K562 (cell line): ENCODE data around the gene FHIT. TPM values are rescaled to one million over a fixed set of nuclear protein-coding genes. Genes with fewer than 3 reads are reported as not detected.

Experiments used
- ATAC-seq: fragments of 200-7000 bp; cut with Tn5 transposase; 3 replicates; pipeline ENCODE4 v1.9.1; 2020; ENCODE audit warnings: moderate library complexity
- BruUV-seq: library from RNA; stranded (reverse); fragments of 400-500 nt; replicated peaks from 2 replicates; lab custom pipeline; 2021; lab: Mats Ljungman, UMichigan
- CTCF ChIA-PET: fragments of 300-600 bp; formaldehyde crosslinking; extraction: SDS; loops from one replicate; lab custom pipeline; 2021; ENCODE audit warnings: low intra/inter-chr PET ratio; lab: Yijun Ruan, JAX
- POLR2A ChIA-PET: fragments of 300-600, 350-650 bp; sonication (Branson Sonifier 250); formaldehyde crosslinking; extraction: SDS; loops from one replicate; lab custom pipeline; 2021; ENCODE audit warnings: antibody characterized with exemption, inconsistent platforms; lab: Yijun Ruan, JAX
- DNase-seq, 4 experiments: peaks; one replicate each; pipeline versions ENCODE4 v3.0.0 to v3.0.0-alpha.2; 2011 to 2018; ENCODE audit warnings: low spot score in 3 of 4, mixed read lengths in 3 of 4; ENCODE audit errors: extremely low read depth in 1 of 4
- FAIRE-seq: peaks from 2 replicates; lab custom pipeline; 2011; peaks lifted over from hg19 to GRCh38; lab: Jason Lieb, UNC
- H2AFZ ChIP-seq: 2 replicates; pipeline ENCODE4 v1.6.0; 2011; ENCODE audit warnings: low read depth, low read length, control low read depth, inconsistent platforms
- H3K27ac ChIP-seq: fragments of 200-600 bp; 3 replicates; pipeline ENCODE4 v1.8.0; 2011; ENCODE audit warnings: low read depth, mild to moderate bottlenecking, control low read depth, inconsistent platforms, low read length, moderate library complexity, mixed read lengths; ENCODE audit errors: extremely low read depth
- H3K27me3 ChIP-seq, 2 experiments: fragments of 300-600 bp in 1 of 2; 2 replicates in 1 of 2; 3 replicates in 1 of 2; pipeline versions ENCODE4 v1.6.0 to v1.8.0; 2011; ENCODE audit warnings: inconsistent platforms in 2 of 2, low read length in 2 of 2, mild to moderate bottlenecking in 1 of 2, mixed read lengths in 1 of 2, moderate library complexity in 1 of 2; ENCODE audit not compliant: control insufficient read depth in 2 of 2, insufficient read depth in 2 of 2
- H3K36me3 ChIP-seq: fragments of 300-600 bp; 3 replicates; pipeline ENCODE4 v1.8.0; 2011; ENCODE audit warnings: mild to moderate bottlenecking, low read length, inconsistent platforms; ENCODE audit not compliant: control insufficient read depth, insufficient read depth
- H3K4me1 ChIP-seq, 2 experiments: fragments of 200-600 bp in 1 of 2; replicated peaks in 1 of 2; 2 replicates in 1 of 2; 3 replicates in 1 of 2; pipeline versions ENCODE4 v1.5.1 to v1.8.0; 2011; ENCODE audit warnings: inconsistent platforms in 2 of 2, low read length in 2 of 2, mild to moderate bottlenecking in 1 of 2, mixed read lengths in 1 of 2, moderate library complexity in 1 of 2; ENCODE audit not compliant: control insufficient read depth in 2 of 2, insufficient read depth in 2 of 2
- H3K4me2 ChIP-seq: 2 replicates; pipeline ENCODE4 v1.6.1; 2011; ENCODE audit warnings: low read length, control low read depth, inconsistent platforms, mixed read lengths; ENCODE audit not compliant: insufficient read depth
- H3K4me3 ChIP-seq: fragments of 200-600 bp; sonication (generic), shearing (Covaris generic); 2 replicates; pipeline ENCODE4 v1.5.1; 2016; ENCODE audit warnings: control low read depth, inconsistent platforms
- H3K79me2 ChIP-seq: fragments of 200-600 bp; 3 replicates; pipeline ENCODE4 v1.8.0; 2011; ENCODE audit warnings: low read length, inconsistent platforms; ENCODE audit not compliant: control insufficient read depth, insufficient read depth
- H3K9ac ChIP-seq, 2 experiments: 2 replicates each; pipeline versions ENCODE4 v1.6.0 to v1.6.1; 2011; ENCODE audit warnings: low read depth in 2 of 2, low read length in 2 of 2, control low read depth in 1 of 2, inconsistent platforms in 1 of 2, mild to moderate bottlenecking in 1 of 2, mixed read lengths in 1 of 2; ENCODE audit not compliant: insufficient read depth in 1 of 2
- H3K9me1 ChIP-seq: one replicate; pipeline ENCODE4 v1.6.0; 2011; ENCODE audit warnings: inconsistent platforms, mild to moderate bottlenecking, low read length, moderate library complexity; ENCODE audit not compliant: control insufficient read depth, insufficient read depth
- H3K9me3 ChIP-seq: replicated peaks from 2 replicates; pipeline ENCODE4 v1.5.1; 2011; ENCODE audit warnings: low read depth, low read length, inconsistent platforms; ENCODE audit not compliant: control insufficient read depth, insufficient read depth
- H4K20me1 ChIP-seq: replicated peaks from 2 replicates; pipeline ENCODE4 v1.6.1; 2011; ENCODE audit warnings: low read length, inconsistent platforms, mixed read lengths; ENCODE audit not compliant: control insufficient read depth, insufficient read depth
- HMGN3 ChIP-seq: IDR thresholded peaks from 2 replicates; pipeline ENCODE4 v1.6.1; 2011; ENCODE audit warnings: borderline replicate concordance, low read depth, mild to moderate bottlenecking, mixed read lengths, low read length; ENCODE audit not compliant: insufficient read length; ENCODE audit errors: extremely low read depth
- JUN ChIP-seq, 2 experiments: sonication (generic) in 1 of 2; formaldehyde crosslinking in 1 of 2; IDR thresholded peaks; 2 replicates each; pipeline versions ENCODE4 v1.6.1 to v1.8.0; 2012 to 2022; ENCODE audit warnings: borderline replicate concordance in 2 of 2, mild to moderate bottlenecking in 2 of 2, improper control_type of control experiment in 1 of 2, low read depth in 1 of 2, low read length in 1 of 2, missing genetic modification reagents in 1 of 2
- NCOA6 ChIP-seq: fragments of 450-650 bp; IDR thresholded peaks from 2 replicates; pipeline ENCODE4 v1.6.1; 2017; ENCODE audit warnings: mild to moderate bottlenecking
- TEAD2 ChIP-seq: fragments of 450-650 bp; IDR thresholded peaks from 2 replicates; pipeline ENCODE4 v1.6.1; 2016; ENCODE audit warnings: missing genetic modification characterization, control low read depth, missing compliant biosample characterization
- ZNF707 ChIP-seq: fragments of 250-450 bp; sonication (Bioruptor Pico); conservative IDR thresholded peaks from 2 replicates; pipeline ENCODE4 v1.8.0; 2022; ENCODE audit warnings: inconsistent platforms, mild to moderate bottlenecking, moderate library complexity
- WGBS: fragments of 100-300 bp; shearing (Covaris generic); methylation state at CpG from one replicate; pipeline ENCODE4 v1.1.6; 2016; ENCODE audit warnings: low coverage, mixed read lengths; ENCODE audit not compliant: insufficient coverage; ENCODE audit errors: missing lambda C conversion rate; 5-methylcytosine and 5-hydroxymethylcytosine counted together
- in situ Hi-C: fragments of 300-500 bp; cut with MboI; formaldehyde crosslinking; loops from 4 replicates; pipeline ENCODE4 v1.15.0; 2018; ENCODE audit warnings: inconsistent platforms, mixed read lengths
- intact Hi-C: fragments of 100-400 bp; cut with micrococcal nuclease; formaldehyde crosslinking; loops from 2 replicates; pipeline ENCODE4 v1.14.2; 2022
- polyA plus RNA-seq, 8 experiments: library from polyadenylated mRNA; depleted of rRNA in 4 of 8; stranded (reverse) in 5 of 8; unstranded in 3 of 8; fragments of >200 nt; fragmentation: Nextera tagmentation in 2 of 8; fragmentation: Illumina TruSeq in 1 of 8; extraction: Ambion mirVana in 2 of 8; extraction: Trizol in 1 of 8; gene quantifications; 2 replicates each; pipeline versions ENCODE4 v1.2.1 to v1.2.3, GENCODE V29; 2011 to 2014; ENCODE audit warnings: inconsistent platforms in 1 of 8, missing spikeins in 1 of 8
- total RNA-seq, 7 experiments: library from RNA; depleted of rRNA in 6 of 7; stranded (reverse); fragments of >200 nt in 6 of 7; fragmentation: Illumina TruSeq in 2 of 7; extraction: Trizol in 2 of 7; gene quantifications; 2 replicates each; pipeline versions ENCODE4 v1.2.1 to v1.2.3, GENCODE V29; 2011 to 2021; ENCODE audit warnings: low replicate concordance in 1 of 7
- TF ChIP-seq, protein P1 (sequence below): sonication (generic); formaldehyde crosslinking; IDR thresholded peaks from 2 replicates; pipeline ENCODE4 v1.8.0; 2023; ENCODE audit warnings: missing genetic modification reagents, mild to moderate bottlenecking, borderline replicate concordance
- TF ChIP-seq, protein P2 (sequence below), 2 experiments: IDR thresholded peaks; 2 replicates each; pipeline ENCODE4 v1.6.1; 2011; ENCODE audit warnings: borderline replicate concordance in 1 of 2, control low read depth in 1 of 2, low read depth in 1 of 2, low read length in 1 of 2, mild to moderate bottlenecking in 1 of 2, mixed read lengths in 1 of 2, moderate library complexity in 1 of 2; ENCODE audit not compliant: insufficient read depth in 1 of 2, insufficient read length in 1 of 2, poor library complexity in 1 of 2, severe bottlenecking in 1 of 2; ENCODE audit errors: extremely low read depth in 1 of 2
- TF ChIP-seq, protein P3 (sequence below): IDR thresholded peaks from 2 replicates; pipeline ENCODE4 v1.6.1; 2016; ENCODE audit warnings: missing genetic modification characterization, missing compliant biosample characterization
- TF ChIP-seq, protein P4 (sequence below): fragments of 450-650 bp; IDR thresholded peaks from 2 replicates; pipeline ENCODE4 v1.6.1; 2016; ENCODE audit warnings: antibody characterized with exemption

The FHIT gene
- total and polyA plus RNA-seq, 9 of the 15 experiments (the other 6 are each of a cell fraction or from before 2014, with no cell fraction given): 1.7 to 9.1 (median 4.3) TPM

DNA sequence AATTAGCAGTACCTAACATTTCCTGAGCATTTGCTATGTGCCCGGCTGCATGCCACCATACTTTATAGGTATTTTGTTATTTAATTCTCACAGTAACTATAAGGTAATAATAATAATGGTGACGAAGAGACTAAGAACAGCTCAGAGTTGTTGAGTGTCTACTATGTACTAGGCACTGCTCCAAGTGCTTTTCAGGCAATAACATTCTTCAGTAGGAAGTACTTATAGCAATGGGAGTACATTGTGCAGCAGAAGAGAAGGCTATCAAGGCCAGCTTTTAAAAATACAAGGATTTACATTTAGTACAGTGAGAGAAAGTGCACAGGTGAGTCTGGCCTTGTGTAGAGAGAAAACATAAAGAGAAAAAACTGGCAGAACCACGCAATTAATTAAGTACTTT is 647.4 kb downstream of the FHIT start (continued):
- TF ChIP-seq, protein P1, sequence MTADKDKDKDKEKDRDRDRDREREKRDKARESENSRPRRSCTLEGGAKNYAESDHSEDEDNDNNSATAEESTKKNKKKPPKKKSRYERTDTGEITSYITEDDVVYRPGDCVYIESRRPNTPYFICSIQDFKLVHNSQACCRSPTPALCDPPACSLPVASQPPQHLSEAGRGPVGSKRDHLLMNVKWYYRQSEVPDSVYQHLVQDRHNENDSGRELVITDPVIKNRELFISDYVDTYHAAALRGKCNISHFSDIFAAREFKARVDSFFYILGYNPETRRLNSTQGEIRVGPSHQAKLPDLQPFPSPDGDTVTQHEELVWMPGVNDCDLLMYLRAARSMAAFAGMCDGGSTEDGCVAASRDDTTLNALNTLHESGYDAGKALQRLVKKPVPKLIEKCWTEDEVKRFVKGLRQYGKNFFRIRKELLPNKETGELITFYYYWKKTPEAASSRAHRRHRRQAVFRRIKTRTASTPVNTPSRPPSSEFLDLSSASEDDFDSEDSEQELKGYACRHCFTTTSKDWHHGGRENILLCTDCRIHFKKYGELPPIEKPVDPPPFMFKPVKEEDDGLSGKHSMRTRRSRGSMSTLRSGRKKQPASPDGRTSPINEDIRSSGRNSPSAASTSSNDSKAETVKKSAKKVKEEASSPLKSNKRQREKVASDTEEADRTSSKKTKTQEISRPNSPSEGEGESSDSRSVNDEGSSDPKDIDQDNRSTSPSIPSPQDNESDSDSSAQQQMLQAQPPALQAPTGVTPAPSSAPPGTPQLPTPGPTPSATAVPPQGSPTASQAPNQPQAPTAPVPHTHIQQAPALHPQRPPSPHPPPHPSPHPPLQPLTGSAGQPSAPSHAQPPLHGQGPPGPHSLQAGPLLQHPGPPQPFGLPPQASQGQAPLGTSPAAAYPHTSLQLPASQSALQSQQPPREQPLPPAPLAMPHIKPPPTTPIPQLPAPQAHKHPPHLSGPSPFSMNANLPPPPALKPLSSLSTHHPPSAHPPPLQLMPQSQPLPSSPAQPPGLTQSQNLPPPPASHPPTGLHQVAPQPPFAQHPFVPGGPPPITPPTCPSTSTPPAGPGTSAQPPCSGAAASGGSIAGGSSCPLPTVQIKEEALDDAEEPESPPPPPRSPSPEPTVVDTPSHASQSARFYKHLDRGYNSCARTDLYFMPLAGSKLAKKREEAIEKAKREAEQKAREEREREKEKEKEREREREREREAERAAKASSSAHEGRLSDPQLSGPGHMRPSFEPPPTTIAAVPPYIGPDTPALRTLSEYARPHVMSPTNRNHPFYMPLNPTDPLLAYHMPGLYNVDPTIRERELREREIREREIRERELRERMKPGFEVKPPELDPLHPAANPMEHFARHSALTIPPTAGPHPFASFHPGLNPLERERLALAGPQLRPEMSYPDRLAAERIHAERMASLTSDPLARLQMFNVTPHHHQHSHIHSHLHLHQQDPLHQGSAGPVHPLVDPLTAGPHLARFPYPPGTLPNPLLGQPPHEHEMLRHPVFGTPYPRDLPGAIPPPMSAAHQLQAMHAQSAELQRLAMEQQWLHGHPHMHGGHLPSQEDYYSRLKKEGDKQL: no peak
- TF ChIP-seq, all 486 proteins: peak for 0

GRCh38 chr3:60600848-60601247 is 650.4 kb downstream of the FHIT start:
- in situ Hi-C loops: no loop called here
- Histone ChIP-seq H3K79me2 (no peaks in the 10 kb centered on the region), H3K9me1 (no peaks in the 10 kb centered on the region), H2AFZ (no peak overlapping the region), H3K36me3 (no peaks in the 10 kb centered on the region), H3K4me2 (no peak overlapping the region), H3K9me3 (no peaks in the 10 kb centered on the region), H3K9ac (no peak overlapping the region), H3K4me1 (no peaks in the 10 kb centered on the region), H3K27ac (no peak overlapping the region), H3K27me3 (no peaks in the 10 kb centered on the region), H4K20me1 (no peaks in the 10 kb centered on the region), H3K4me3 (no peak overlapping the region)
- no peak for TF ChIP-seq ZNF707 (CRISPR knock-in tag)
- no peak for TF ChIP-seq JUN (IDR thresholded peaks at IDR 0.05; ENCODE audit: borderline replicate concordance, low read depth, low read length)
- no peak for TF ChIP-seq JUN (CRISPR knock-in tag; IDR thresholded peaks at IDR 0.05; ENCODE audit: borderline replicate concordance)
- TF ChIP-seq, protein P2, sequence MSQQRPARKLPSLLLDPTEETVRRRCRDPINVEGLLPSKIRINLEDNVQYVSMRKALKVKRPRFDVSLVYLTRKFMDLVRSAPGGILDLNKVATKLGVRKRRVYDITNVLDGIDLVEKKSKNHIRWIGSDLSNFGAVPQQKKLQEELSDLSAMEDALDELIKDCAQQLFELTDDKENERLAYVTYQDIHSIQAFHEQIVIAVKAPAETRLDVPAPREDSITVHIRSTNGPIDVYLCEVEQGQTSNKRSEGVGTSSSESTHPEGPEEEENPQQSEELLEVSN (IDR thresholded peaks at IDR 0.05; ENCODE audit: borderline replicate concordance in 1 of 2, extremely low read depth in 1 of 2, insufficient read depth in 1 of 2, insufficient read length in 1 of 2, low read depth in 1 of 2, low read length in 1 of 2, poor library complexity in 1 of 2, severe bottlenecking in 1 of 2): no peak
- TF ChIP-seq, protein P3, sequence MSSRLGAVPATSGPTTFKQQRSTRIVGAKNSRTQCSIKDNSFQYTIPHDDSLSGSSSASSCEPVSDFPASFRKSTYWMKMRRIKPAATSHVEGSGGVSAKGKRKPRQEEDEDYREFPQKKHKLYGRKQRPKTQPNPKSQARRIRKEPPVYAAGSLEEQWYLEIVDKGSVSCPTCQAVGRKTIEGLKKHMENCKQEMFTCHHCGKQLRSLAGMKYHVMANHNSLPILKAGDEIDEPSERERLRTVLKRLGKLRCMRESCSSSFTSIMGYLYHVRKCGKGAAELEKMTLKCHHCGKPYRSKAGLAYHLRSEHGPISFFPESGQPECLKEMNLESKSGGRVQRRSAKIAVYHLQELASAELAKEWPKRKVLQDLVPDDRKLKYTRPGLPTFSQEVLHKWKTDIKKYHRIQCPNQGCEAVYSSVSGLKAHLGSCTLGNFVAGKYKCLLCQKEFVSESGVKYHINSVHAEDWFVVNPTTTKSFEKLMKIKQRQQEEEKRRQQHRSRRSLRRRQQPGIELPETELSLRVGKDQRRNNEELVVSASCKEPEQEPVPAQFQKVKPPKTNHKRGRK: no peak
- no peak for TF ChIP-seq NCOA6
- no peak for TF ChIP-seq TEAD2 (tag)
- no peak for TF ChIP-seq HMGN3
- TF ChIP-seq, protein P4, sequence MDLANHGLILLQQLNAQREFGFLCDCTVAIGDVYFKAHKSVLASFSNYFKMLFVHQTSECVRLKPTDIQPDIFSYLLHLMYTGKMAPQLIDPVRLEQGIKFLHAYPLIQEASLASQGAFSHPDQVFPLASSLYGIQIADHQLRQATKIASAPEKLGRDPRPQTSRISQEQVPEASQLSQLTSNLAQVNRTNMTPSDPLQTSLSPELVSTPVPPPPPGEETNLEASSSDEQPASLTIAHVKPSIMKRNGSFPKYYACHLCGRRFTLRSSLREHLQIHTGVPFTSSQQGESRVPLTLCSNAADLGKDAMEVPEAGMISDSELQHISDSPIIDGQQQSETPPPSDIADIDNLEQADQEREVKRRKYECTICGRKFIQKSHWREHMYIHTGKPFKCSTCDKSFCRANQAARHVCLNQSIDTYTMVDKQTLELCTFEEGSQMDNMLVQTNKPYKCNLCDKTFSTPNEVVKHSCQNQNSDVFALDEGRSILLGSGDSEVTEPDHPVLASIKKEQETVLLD: no peak
- ATAC-seq (no peak), DNase-seq (no peak), FAIRE-seq (no peak)
- intact Hi-C loops: no loop called here
- 2% methylated on average over 4 of the region's 4 CpGs for WGBS
- ChIA-PET POLR2A (no interaction called here), CTCF (no interaction called here)
- no TSS peak for BruUV-seq
